Measurements from ENCODE around the gene SPATC1L. TPM values are rescaled to one million over a fixed set of nuclear protein-coding genes. Genes with fewer than 3 reads are reported as not detected.
"Not testable (repeated sequence)": the region's sequence is repeated elsewhere in the genome, so short reads cannot be mapped to it uniquely, and the experiment has no call there.

The SPATC1L gene
- total RNA-seq, 1 donor from 2014 or later, result 5.2 TPM

DNA sequence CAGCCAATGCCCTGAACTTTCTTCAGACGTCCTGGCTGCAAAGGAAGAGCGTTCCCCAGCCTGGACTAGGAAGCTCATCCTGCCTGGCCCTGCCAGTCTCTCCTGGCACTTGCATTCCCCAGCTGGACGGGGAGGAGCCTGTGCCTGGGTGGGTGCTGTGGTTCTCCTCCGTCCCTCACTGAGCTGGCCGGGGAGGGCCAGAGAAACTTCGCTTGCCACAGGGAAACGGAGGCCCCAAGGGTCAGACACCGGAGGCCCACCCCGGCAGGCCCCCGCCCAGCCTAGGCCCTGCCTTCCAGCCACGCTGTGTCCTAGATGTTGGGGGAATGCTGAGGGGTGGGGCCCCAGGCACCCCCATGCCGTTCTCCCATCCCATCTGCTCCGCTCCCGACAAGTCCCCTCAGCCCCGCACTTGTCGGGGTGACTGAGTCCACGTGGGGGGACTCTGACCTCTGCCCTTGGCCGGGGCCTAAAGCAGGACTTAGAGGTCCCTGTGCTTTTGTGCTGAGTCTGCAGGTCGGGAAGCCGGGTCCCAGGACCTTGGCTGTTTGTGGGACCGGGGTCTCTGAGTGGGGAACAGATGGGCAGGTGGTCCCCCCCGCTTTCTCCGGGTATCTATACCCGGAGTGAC, 33.7 kb downstream of the SPATC1L start:
- no peak for DNase-seq

DNA sequence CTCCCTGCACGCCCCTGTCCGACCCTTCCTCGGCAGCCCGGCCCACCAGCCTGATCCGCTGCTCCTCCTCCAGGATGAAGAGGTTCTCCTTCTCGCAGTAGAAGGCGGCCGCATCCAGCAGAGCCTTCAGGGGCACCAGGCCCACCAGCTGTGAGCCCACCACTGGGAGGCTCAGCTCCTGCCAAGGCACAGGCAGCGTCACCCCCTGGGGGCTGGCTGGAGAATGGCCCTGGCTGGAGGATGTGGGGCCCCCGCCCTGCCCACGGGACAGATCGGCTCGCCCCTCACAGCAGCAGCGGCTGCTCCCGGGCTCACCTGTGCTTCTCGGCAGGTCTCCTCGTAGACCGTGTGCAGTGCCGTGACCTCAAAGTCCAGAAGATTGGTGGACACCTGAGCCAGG, 34.2 kb downstream of the SPATC1L start:
- no peak for DNase-seq

DNA sequence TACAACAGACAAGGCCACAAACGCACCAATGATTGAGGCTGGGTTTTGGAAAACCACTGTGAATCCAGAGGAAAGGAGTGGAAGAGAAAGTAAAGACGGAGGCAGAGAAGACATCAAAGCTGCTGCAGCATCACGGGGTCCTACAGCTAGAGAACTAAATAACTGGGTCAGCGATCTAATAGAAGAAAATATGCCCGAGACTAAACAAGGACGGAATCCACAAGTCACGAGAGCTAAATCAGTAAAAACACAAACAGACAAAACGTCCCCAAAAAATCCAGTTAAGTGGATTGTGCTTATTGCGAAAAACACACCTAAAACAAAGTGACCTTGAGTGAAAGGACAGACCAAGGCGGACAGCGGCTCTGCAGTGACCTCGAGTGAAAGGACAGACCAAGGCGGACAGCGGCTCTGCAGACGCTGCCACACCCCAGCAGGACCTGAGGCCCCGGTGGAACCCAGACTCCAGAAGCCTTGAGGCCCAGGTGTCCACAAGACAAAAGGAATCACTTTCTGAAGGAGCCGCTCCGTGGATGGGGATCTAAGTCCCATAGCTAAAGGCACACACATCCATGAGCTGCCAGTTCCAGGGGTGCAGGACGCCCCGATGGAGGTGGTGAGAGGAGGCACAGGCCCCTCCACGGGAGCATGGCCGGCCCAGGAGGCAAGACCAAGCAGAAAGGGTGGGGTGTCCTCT, 34.9 kb downstream of the SPATC1L start:
- no peak for DNase-seq

DNA sequence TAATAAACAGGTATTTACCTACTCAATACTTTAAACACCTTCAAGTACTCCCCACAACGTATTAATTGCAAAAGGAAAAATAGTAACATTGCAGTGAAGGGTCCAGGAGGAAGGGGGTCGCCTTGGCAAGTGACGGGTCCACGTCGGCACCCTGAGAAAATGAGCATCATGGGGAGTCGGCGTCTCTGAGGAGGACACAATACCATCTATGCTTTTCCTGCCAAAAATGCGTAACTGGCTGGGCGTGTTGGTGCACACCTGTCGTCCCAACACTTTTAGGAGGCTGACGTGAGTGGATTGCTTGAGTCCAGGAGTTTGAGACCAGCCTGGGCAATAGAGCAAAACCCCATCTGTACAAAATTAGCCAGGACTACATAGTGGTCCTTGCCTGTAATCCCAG, 36.2 kb downstream of the SPATC1L start:
- no peak for DNase-seq

DNA sequence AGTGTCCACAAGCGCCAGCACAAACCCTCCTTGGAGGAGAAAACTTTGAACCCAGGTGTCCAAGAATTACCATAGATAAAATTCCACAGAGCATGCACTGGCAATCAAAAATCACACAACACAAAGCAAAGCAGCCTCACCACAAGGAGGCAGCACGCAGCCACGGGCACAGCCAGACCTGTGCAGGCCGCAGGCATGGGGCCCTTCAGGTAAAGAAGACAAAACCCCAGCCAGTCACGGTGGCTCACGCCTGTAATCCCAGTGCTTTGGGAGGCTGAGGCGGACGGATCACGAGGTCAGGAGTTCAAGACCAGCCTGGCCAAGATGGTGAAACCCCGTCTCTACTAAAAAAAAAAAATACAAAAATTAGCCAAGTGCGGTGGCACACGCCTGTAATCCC, 36.8 kb downstream of the SPATC1L start:
- not testable (repeated sequence) for DNase-seq

DNA sequence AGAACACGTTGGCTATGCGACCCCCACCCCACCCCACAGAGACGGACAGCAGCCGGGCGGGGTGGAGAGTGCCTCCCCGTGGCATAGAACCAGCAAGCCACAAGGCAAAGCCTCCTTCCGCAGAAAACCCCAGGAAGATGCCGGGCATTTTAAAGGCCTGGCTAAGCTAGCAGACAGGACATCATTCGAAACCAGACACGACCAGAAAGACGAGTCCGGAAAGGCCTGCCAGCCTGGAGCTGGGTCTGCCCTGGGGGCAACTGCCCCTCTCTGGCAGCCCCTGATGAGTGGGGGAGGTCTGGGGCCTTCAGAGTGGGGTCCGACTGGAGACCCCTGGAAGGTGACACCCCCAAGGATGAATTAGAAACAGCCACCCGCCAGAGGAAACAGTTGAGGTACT, 37.4 kb downstream of the SPATC1L start:
- no peak for DNase-seq

DNA sequence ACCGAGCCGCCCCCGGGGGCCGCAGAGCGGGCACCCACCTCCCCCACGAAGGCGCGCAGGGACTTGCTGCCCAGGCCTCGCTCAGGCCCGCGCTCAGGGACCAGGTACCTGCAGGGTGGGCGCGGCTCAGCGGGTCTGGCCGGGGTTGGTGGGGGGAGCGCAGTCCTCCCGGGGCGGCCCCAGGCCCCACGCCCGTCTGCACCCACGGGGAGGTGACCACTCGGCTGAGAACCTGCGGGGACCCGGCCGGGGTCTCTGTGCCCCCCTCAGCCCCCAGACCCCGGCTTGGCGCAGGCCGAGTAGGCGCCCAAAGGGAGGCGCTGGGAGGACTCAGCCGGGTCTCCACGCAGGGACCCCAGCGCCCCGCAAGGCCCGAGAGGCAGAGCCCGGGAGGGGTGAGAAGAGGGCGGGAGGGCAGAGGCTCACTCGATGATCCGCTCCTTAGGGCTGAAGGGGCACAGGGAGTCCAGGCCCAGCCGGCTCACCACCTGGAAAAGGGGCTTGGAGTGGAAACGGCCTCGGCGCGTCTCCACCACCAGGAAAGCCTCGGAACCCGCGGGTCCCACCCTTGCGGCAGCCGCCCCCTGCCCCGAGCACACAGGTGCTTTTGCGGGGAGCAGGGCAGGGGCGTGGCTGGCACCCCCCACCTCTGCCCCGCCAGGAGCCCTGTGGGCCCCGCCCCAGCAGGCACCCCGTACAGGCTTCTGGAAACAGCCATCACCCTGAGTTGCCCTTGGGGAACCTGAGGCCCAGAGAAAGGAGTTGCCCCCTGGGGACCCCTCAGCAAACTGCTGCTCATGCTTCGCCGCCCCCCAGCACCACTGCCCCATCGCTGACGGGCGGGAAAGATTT, 38.2 kb downstream of the SPATC1L start:
- DNase-seq, result no peak

DNA sequence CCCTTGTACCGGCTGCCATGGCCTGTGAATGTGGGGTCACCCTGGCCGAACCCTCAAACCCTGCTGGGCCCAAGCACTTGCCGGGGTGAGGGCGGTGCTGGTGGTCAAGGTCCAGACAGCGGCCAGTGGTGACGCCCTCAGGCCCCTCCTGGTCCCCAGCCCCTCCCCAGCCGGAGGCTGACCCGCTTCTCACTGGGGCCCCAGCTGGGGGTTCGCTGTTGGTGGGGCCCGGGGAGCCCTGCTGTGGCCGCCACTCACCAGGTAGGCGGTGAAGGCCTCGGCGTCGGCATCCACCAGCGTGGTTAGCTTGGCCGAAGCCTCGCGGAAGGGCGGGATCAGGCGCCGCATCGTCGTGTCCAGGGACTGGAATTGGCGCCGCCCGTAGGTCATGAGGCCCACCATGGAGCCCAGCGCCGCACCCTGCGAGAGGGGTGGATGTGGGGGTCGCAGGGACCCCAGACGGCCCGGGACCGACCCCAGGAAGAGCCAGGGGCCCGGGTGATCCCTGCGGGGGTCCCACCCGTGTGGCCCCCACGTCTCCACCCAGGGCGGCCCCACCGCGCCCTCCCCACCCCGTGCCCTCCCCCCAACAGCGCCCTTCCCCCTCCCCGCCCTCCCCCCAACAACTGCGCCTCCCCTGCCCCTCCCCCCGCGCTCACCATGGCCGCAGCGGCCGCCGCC, 39.0 kb downstream of the SPATC1L start:
- no peak for DNase-seq

DNA sequence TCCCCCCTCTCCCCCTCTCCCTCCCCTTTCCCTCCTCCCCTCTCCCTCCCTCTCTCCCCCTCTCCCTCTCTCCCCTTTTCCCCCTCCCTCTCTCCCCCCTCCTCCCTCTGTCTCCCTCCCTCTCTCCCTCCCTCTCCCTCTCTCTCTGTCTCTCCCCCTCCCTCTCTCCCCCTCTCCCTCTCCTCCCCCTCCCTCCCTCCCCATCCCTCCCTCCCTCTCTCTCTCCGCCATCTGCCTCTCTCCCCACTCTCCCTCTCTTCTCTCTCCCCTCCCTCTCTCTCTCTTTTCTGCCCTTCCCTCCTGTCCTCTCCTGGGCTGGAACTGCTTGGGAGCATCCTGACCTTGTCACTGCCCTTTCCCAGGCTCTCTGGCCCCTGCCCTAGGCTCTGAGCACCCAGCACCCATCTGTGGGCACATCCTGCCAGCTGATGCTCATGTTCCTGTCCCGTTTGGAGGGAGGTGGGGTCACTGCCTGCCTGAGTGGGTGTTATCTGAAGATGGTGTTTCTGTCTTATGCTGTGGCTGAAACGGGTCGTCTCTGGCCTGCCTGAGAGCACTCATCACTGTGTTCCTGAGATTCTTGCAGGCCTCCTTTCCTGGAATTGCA, 39.7 kb downstream of the SPATC1L start:
- DNase-seq, result no peak

DNA sequence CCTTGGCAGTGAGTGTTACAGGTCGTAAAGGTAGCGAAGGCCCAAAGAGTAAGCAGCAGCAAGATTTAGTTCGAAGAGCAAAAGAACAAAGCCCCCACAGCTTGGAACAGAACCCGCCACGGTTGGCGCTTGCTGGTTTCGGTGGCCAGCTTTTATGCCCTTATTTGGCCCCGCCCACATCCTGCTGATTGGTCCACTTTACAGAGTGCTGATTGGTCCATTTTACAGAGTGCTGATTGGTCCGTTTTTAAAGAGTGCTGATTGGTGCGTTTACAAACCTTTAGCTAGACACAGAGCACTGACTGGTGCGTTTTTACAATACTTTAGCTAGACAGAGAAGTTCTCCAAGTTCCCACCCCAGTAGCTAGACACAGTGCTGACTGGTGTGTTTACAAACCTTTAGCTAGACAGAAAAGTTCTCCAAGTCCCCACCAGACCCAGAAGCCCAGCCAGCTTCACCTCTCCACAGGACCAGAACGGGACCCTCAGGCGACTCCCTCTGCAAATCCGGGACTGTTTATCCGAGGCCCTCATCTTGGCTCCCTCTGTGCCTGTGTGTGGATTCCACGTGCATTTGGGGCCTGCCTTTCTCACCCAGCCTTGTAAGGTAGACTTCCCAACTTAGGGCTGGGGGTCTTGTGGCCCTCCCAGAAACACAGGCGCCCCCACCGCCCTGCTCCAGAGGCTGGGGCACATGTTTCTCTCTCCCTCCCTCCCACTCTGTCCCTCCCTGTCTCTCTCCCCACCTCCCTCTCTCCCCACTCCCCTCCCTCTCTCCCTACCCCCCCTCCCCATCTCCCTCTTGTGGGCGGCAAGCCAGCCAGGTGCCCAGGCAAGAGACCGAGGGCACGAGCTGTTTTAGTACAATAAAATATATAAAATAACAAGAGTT, 41.4 kb downstream of the SPATC1L start:
- DNase-seq, result no peak

DNA sequence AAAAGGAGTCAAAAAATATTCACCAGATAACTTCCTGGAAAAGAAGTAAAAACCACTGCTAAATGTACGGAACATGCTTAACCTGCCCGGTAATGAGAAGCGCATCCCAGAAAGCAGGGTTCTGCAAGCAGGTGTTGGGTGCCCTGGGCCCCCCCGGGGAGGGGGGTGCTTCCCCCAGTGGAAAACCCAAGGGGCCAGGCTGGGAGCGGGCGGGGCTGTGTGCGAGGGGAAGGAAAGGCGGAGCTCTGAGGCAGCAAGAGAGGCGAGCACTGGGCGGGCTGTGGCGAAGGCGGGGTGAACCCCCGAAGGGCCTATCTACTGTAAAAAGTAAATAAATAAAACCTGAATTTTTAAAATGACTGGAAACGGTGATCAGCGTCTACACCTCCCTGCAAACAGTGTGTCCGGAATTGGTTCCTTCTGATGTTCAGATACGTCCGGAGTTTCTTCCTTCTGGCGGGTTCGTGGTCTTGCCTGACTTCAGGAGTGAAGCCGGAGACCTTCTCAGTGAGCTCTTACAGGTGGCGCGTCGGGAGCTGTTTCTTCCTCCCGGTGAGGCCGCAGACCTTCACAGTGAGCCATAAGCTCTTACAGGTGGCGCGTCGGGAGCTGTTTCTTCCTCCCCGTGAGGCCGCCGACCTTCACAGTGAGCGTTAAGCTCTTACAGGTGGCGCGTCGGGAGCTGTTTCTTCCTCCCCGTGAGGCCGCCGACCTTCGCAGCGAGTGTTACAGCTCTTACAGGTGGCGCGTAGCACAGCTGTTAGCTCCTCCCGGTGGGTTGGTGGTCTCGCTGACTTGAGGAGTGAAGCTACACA, 42.3 kb downstream of the SPATC1L start:
- no peak for DNase-seq

DNA sequence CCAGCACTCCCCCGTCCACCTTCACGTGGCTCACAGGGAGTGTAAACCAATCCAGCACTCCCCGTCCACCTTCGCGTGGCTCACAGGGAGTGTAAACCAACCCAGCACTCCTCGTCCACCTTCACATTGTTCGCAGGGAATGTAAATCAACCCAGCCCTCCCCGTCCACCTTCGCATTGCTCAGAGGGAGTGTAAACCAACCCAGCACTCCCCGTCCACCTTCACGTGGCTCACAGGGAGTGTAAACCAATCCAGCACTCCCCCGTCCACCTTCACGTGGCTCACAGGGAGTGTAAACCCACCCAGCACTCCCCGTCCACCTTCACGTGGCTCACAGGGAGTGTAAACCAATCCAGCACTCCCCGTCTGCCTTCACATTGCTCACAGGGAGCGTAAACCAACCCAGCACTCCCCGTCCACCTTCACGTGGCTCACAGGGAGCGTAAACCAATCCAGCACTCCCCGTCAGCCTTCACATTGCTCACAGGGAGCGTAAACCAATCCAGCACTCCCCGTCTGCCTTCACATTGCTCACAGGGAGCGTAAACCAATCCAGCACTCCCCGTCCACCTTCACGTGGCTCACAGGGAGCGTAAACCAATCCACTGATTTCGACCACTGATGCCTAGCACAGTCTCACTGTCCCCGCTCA, 43.8 kb downstream of the SPATC1L start:
- DNase-seq, result not testable (repeated sequence)

DNA sequence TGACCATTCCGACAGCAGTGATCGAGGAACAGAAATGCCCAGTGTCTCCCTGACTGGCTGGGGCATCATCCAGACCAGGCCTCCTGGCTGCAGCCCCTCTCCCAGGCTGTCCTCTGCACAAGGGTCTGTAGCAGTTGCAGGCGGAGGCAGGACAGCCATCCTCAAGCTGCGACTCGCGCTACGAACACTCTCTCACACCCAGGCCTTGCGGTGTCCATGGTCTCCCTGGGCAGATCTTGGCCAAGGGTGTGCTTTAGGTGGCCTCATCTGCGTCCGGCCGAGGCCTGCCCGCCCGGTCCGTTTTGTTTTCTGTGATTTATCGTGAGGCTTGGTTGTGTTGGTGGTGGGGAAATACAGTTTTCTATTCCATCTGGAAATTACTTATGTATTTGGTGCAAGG, 44.6 kb downstream of the SPATC1L start:
- DNase-seq, result no peak

DNA sequence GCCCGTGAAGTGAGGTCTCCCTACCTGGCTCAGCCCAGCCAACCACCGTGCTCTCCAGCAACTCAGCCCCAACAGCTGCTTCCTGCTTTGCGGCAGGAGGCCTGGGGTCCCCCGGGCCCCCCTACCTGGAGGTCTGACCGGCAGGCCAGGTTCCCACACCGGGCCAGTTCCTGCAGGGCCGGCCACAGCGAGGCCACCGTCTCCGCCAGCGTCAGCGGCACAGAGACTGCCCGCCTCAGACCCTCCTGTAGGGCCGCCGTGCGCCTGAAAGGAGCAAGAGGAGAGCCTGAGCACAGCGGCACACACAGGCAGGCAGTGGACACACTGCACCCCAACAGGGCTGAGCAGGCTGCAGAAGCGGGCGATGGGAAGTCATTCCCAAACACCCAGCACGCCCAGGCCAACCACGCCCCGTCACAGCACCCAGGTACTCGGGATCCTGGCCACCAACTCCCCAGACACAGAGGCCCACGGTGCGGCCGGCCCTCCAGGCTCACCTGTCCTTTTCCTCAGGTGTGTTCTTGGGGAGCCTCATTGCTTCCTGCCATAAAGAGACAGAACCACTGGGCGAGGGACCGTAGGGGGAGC, 45.8 kb downstream of the SPATC1L start:
- DNase-seq, result no peak

DNA sequence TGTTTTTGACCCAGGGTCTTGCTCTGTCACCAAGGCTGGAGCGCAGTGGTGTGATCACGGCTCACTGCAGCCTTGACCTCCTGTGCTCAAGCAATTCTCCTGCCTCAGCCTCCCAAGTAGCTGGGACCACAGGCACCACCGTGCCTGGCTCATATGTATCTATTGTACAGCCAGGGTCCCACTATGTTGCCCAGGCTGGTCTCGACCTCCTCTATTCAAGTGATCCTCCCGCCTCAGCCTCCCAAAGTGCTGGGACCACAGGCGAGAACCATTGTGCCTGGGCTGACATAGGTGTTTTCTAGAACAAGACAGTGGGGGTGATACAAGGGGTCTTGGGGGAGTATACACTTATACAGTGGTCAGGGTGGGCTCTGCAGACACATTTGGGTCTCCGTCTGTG, 46.4 kb downstream of the SPATC1L start:
- DNase-seq, result no peak

DNA sequence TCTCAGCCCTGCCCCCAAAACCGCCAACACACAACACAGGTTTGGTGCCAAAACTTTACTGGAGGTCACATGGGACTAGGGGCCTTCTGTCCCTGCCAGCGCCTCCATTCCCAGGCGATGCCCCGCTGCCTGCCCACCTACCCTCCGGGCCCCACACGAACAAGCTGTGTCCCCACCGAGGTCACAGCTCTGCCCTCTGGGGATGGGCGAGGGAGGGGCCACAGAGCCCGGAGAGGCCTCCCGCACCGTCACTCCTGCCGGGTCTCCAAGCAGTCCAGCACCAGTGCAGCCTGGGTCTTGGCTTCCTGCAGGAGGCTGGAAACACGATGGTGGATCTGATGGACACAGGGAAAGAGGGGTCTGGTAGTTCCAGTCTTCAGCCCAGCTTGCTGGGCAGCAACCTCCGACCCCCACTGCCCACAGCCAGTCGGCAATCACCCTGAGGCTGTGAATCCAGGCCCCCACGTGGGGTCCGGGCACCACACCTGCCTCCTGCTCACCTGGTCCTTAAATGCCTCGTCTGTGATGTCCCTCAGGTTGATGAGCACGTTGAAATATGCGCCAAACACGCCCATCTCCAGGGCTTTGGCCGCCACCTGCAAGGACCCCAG, 47.4 kb downstream of the SPATC1L start:
- DNase-seq, result no peak

DNA sequence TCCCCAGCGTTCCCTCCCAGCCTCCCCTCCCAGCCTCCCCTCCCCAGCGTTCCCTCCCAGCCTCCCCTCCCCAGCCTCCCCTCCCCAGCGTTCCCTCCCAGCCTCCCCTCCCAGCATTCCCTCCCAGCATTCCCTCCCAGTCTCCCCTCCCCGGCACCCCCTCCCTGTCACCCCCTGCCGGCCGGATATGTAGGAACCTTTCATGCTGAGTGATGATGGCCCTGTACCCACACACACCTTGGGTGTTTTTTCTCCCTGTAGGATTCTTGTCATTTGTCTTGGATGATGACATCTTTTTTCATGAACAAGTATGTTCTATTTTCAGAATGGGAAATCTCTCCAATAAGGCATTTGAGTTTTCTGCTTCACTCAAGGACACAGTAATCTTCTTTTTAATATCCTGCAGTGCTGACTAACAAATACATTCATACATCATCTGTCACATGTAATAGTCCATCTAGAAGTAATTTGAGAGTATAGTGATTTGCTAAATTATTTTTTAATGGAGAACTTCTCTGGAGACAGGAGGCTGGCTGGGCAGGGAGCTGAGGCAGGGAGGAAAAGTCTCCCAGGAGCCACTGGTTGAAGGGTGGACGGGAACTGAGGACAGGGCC, 48.4 kb downstream of the SPATC1L start:
- no peak for DNase-seq

DNA sequence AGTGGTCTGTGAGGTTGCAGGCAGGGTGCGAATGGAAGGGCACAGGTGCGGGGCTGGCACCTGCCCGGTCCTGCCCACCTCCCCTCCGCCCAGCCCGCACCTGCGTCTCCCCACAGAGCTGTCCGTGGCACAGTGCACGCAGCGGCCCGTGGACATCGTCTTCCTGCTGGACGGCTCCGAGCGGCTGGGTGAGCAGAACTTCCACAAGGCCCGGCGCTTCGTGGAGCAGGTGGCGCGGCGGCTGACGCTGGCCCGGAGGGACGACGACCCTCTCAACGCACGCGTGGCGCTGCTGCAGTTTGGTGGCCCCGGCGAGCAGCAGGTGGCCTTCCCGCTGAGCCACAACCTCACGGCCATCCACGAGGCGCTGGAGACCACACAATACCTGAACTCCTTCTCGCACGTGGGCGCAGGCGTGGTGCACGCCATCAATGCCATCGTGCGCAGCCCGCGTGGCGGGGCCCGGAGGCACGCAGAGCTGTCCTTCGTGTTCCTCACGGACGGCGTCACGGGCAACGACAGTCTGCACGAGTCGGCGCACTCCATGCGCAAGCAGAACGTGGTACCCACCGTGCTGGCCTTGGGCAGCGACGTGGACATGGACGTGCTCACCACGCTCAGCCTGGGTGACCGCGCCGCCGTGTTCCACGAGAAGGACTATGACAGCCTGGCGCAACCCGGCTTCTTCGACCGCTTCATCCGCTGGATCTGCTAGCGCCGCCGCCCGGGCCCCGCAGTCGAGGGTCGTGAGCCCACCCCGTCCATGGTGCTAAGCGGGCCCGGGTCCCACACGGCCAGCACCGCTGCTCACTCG, 52.2 kb downstream of the SPATC1L start:
- no peak for DNase-seq
